GM21381 (cell line): ENCODE measurements around the gene TFPI2.
A peak's percentile ranks its signal among the peaks of the same experiment; 100 is the strongest.

ENCODE experiments used
- ATAC-seq: cut with Tn5 transposase; IDR thresholded peaks from one replicate; pipeline ENCODE4 v1.9.1; 2021; ENCODE audit warnings: mild to moderate bottlenecking, moderate library complexity; ENCODE audit not compliant: unreplicated experiment

TFPI2 gene

DNA sequence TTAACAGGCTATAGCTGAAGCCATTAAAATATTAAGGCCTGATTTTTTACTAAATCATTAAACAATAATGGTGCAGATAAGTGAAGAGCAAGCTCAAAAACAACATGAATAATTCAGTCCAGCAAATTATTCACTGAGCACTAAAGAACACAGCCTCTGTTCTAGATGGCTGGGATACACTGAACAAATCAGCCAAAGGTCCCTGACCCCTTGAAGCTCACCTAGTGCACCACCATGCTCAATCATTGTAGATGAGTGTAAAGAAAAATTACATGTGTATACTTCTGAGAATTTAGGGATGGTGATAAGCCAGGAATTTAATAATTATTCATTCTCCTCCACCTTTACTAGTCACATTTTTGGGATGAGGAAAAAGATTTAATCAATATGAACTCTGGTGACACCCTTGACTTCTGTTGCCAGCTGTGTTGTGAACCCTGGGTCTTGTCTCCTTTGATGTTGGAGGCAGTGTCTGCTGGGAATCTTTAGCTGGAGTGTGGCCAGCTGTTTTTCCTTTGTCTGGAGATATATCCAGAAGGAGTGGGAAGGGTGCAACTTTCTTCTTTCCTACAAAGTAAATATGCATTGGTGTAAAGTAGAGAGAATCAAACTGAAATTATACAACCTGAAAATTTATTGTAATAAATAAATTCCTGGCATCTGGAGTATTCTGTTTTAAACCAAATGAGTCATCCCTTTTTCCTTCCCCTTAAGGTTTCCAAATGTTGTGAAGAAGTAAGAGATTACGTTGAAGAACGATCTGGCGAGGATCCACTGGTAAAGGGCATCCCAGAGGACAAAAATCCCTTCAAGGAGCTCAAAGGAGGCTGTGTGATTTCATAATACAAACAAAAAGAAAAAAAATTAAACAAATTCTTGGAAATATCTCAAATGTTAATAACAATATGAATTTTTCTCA is 19.8 kb upstream of the TFPI2 start:
- ATAC-seq: no peak

- ATAC-seq: no peak
Observed at GRCh38 chr7:93906267-93906666, 15.7 kb upstream of the TFPI2 start, which contains the start of gene GNGT1. Gene GNGT1, plus strand, starts transcription at chr7:93906567. Its CDS starts 180 bp downstream, at chr7:93906747.

GRCh38 chr7:93902777-93903423 is 12.3 kb upstream of the TFPI2 start:
- ATAC-seq: no peak

DNA sequence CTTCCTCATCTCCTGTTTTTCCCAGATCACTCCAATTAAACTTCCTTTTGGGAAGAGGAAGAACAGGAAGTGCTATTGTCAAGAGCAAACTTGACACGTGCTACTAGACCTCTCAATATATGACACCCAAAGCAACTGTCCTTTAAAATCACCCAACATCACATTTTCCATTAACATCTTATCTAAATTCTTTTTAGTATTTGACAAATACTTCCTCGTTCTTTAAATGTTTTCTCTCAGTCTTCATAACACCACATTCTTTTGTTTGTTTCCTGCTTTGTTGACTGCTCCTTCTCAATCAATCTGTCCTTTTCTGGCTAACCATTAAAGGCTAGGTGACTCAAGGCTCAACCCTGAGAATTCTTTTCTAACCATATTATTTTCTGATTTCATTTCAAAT is 7.1 kb upstream of the TFPI2 start:
- ATAC-seq: no peak

- ATAC-seq: no peak
Observed at GRCh38 chr7:93895859-93896600, 5.5 kb upstream of the TFPI2 start.

- ATAC-seq: no peak
Observed at GRCh38 chr7:93894966-93895640, 4.5 kb upstream of the TFPI2 start.

DNA sequence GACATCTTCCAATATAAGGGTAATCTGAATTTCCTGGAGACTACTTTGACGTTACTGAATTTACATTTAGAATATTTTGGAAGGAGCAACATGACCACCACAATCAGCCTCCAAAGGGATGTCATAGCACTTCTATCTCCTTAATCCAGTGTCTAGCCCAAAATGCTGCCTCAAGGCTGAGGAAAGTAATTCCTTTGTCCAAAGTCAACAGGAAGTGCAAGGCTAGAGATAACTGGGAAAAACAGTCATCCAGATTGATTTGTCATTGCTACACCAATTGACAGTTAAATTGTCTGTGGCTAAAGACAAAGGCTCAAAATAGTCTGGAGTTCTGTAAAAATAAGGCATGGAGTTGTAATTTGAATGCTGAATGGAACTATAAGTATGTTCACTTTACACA is 3.9 kb upstream of the TFPI2 start:
- no peak for ATAC-seq

DNA sequence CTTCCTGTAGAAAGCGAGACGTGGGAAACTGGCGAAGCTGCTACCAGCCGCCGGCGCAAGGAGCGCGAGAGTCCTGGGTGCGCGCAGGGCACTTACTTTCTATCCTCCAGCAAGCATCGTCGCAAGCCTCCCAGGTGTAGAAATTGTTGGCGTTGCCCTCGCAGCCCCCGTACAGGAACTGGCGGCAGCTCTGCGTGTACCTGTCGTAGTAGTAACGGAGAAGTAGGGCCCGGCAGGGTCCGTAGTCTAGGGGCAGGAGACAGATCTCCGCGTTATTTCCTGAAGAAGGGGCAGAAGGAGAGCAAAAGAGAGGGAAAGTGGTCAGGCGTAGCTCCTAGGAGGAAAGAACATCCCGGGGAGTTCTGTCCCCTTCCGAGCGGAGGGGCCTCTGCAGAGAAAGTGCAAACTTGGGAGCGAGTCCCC is 501 bp downstream of the TFPI2 start:
- peak; percentile 60 for ATAC-seq

DNA sequence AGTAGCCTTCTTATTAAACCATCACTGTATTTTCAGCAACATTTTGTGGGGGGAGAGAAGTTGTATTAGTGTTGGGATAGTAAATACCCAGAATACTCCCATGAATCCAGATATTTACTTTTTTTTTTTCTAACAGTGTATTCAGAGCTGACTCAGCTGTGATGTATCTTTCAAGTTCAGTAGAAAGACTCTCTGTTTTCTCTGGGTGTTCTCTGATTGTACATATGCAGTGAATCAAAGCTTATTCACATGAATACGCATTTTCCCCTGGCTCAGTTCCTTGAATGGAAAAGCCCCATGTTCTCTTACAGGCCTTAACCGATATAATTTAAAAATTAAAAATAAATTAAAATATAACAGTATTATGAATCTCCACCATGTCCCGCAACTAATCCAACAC is 1.3 kb downstream of the TFPI2 start:
- ATAC-seq: no peak

GRCh38 chr7:93884541-93884940 is 6.0 kb downstream of the TFPI2 start:
- no peak for ATAC-seq

GRCh38 chr7:93883917-93884345 is 6.6 kb downstream of the TFPI2 start:
- no peak for ATAC-seq

DNA sequence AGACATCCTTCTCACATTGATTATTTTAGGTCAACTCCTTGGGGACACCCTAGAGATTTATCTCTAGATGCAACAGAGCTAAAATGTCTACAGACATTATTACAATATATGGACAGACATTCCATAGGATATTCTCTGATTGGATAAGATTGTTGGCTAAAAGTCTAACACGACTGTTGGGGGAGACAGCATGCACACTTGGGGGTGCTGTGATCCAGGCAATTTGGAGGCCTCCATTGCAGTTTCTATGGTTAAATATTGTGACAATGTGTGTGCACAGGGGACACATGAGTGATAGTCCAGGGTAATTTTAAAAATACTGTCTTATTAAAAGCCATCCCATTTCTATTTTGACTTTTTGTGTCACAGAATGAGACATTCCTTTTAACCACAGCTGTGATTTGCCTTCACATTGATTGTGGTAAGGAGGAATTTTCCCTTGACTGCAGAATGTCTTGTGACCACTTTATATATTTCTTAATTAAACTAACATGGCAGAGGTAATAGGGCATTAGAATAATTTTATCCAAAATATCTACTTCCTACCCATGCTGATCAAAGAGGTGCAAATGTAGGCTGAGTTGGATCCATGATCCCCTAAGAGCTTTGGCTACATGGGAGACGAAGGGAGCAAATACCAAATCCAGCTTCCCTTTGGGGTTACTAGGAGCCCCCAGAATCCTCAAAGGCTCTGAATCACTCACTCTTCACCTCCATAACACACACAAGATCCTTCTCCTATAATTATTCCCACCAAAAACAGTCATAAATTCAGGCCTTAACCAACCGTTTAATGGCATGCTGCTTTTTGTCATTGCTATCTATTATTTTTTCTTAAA is 7.3 kb downstream of the TFPI2 start:
- ATAC-seq: no peak

GRCh38 chr7:93882468-93882867 is 8.1 kb downstream of the TFPI2 start:
- ATAC-seq: no peak

DNA sequence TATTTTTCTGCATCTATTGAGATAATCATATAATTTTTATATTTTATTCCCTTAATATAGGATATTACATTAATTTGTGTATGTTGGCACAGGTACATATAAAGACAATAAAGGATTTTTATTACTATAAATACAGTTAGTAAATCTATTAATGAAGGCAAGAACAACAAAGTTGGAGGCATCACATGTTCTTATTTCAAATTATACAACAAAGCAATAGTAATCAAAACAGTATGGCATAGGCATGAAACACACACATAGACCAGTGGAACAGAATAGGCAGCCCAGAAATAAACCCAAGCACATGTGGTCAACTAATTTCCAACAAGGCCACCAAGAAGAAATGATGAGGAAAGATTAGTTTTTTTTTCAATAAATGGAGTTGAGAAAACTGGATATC is 11.2 kb downstream of the TFPI2 start:
- no peak for ATAC-seq

DNA sequence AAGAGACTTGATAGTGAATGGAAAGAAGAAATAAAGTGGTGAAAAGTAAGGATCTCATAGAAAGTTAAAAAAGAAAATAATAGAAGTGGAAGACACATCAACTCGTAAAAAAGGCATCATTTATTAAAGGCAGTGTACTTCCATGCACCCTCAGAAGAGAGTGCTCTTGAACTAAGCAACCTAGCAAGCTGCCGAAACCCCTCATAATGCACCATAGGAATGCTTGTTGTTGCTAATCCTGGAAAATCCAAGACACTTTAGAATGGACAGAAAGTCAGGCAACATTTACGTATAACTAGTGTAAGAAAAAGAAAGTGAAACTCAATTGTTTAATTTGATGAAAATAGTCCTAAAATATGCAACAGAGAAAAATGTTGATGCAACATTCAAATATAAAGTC is 12.8 kb downstream of the TFPI2 start:
- no peak for ATAC-seq

DNA sequence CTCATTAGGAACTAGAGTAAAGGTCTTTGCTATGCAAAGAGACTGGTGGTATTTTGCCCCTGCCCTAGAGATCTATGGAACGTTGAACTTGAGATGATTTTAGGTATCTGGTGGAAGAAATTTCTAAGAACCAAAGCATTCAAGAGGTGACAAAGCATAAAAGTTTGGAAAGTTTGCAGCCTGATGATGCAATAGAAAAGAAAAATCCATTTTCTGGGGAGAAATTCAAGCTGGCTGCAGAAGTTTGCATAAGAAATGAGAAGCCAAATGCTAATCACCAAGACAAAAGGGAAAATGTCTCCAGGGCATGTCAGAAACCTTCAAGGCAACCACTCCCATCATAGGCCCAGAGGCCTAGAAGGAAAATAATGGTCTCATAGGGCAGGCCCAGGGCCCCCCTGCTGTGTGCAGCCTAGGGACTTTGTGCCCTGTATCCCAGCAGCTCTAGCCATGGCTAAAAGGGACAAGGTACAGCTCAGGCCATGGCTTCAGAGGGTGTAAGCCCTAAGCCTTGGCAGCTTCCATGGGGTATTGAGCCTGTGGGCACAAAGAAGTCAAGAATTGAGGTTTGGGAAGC is 16.5 kb downstream of the TFPI2 start:
- ATAC-seq: no peak

DNA sequence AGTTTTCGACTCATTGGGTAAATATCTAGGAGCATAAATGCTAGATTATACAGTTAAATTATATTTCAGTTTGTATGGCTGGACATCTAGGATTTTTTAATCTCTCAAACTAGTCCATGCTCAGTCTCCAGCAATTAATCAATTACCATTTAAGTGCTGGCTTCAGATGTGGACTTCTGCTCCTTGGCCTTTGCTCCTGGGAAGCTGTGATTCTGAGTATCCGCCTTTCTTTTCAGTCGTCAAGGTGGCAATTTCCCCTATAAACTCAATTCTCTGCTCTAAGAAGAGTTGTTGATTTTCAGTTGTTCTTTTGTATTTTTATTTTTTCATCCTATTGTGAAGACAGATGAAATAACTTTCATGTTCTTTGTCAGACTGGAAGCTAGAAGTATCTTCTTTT is 23.7 kb downstream of the TFPI2 start:
- no peak for ATAC-seq

GRCh38 chr7:93862651-93863050 is 27.9 kb downstream of the TFPI2 start:
- no peak for ATAC-seq

- ATAC-seq: no peak
Observed at GRCh38 chr7:93861325-93861949, 29.1 kb downstream of the TFPI2 start.
